Measurements from ENCODE around the gene EXOC4.

Gene EXOC4

DNA sequence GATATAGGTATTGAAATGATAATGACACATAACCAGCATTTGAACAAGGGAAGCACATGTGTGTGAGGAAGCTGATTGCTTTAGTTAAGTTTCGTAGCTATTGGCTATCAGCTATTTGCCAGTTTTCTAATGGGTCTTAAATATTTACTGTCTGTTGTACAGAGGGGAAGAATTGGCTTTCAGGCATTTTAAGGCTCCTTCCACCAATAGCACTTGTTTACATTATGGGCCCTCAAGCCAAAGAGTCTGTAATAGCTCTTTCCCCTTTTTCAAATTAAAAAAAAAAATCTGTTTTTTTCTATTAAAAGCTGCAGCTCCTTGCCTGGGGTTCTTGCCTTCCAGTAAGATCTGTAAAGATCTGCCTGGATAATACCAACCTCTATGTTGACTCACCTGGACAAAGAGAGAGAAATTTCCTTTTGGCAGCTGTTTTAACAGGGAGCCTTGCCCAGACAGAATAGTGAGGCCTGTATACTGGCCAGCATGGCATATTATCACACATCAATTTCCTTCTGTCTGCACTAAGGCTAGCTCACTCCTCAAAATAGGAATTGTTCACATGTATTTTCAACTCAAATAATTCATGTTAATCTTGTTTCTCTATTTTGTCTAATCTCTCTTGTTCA is 769.5 kb downstream of the EXOC4 start:
- Mint-ChIP-seq H3K9me3 (no peaks in the 10 kb centered on the region), H3K27me3 (no peaks in the 10 kb centered on the region), H3K4me1 (no peaks in the 10 kb centered on the region), H3K27ac (no peak overlapping the region), H3K4me3 (no peak overlapping the region), H3K36me3 (peaks cover 6 to 24% of the 10 kb centered on the region in 2 donors)
- DNase-seq = no peak
- no peak for ATAC-seq (replicated peaks)

DNA sequence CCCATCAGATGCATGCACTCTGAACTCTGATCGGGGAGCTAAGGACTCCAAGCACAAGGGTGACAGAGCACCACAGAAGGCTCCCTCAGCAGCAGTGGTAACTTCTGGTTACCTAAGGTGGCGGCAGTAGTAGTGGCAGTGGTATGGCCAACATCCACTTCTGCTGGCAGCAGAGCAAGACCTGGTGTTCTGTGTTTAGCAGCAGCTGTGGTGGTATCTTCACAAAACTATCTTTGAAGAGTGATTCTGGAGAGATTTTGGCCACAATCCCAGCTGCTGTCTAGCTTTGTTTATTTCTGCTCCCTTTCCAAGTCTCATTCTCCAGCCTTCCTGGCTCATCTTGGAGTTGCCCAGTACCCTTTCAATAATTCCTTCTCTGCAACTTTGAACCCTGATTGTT is 771.9 kb downstream of the EXOC4 start:
- ATAC-seq (replicated peaks) (no peak), DNase-seq (no peak)
- H3K27me3 Mint-ChIP-seq = no peaks in the 10 kb centered on the region
- no peak overlapping the region for H3K4me3 Mint-ChIP-seq
- H3K4me1 Mint-ChIP-seq = no peaks in the 10 kb centered on the region
- peaks cover 11 to 30% of the 10 kb centered on the region in 2 donors for H3K36me3 Mint-ChIP-seq
- no peak overlapping the region for H3K27ac Mint-ChIP-seq
- H3K9me3 Mint-ChIP-seq = no peaks in the 10 kb centered on the region

DNA sequence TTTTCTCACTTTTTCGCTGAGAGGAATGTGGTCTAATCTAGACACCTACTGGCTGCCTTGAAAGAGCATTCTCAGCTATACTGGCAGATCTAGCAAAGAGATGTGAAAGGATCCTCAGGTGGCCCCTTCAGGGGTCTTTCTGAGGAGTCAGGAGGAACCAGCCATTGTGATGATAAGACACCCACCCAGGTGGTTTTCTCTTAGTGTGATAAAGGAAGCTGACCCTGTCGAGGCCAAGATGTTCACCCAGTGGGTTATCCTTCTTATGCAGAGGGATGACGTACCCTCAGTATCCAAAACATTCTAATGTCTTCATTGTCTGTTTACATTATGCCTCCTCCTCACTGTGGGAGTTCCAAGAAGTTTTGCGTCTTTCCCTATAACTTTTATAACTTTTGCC is 776.0 kb downstream of the EXOC4 start:
- H3K27ac Mint-ChIP-seq = no peak overlapping the region
- H3K4me3 Mint-ChIP-seq = no peak overlapping the region
- H3K9me3 Mint-ChIP-seq = no peaks in the 10 kb centered on the region
- no peaks in the 10 kb centered on the region for H3K4me1 Mint-ChIP-seq
- no peaks in the 10 kb centered on the region for H3K27me3 Mint-ChIP-seq
- no peak for ATAC-seq (replicated peaks)
- no peak for DNase-seq
- peaks cover 14 to 25% of the 10 kb centered on the region in 2 donors for H3K36me3 Mint-ChIP-seq

DNA sequence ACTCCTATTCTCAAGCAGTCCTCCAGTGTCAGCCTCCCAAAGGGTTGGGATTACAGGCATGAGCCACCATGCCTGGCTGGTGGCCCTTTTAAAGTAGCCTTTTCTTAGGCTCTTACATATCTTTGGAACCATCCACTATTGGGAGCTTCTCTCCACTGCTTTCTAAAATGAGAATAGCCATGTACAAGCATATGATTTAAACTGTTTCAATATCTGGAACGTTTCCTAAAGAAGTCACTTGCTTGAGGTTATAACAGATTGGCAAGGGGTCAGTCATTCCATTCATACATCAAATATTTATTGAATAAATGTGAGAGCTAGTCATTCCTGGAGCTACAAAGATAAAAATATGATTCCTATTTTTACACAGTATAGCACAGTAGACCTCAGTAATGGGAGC is 776.9 kb downstream of the EXOC4 start:
- H3K4me1 Mint-ChIP-seq = no peaks in the 10 kb centered on the region
- no peaks in the 10 kb centered on the region for H3K9me3 Mint-ChIP-seq
- no peak overlapping the region for H3K4me3 Mint-ChIP-seq
- H3K36me3 Mint-ChIP-seq = peaks cover 14 to 23% of the 10 kb centered on the region in 2 donors
- DNase-seq = no peak
- no peak for ATAC-seq (replicated peaks)
- H3K27me3 Mint-ChIP-seq = no peaks in the 10 kb centered on the region
- H3K27ac Mint-ChIP-seq = no peak overlapping the region

DNA sequence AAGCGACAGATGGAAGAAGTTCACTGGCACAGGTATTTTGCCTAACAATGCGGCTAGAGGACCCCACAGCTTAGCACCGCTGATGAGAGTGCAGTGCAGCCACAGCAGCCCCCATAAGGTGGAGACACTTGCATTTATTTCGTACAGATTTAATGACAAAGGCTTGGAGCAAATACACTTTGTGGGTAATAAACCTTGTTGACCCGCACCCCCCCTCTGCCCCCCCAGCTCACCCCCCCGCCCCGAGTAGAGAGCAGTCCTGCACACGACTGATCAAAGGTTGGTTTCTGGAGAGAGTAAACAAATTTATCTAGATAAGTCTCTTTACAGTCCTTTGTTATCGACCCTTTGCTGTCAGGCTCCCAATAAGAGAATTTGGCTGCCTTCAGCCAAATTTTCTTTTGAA is 777.6 kb downstream of the EXOC4 start:
- Mint-ChIP-seq H3K4me1 (no peaks in the 10 kb centered on the region), H3K4me3 (no peak overlapping the region), H3K9me3 (no peaks in the 10 kb centered on the region), H3K27ac (no peak overlapping the region), H3K27me3 (no peaks in the 10 kb centered on the region), H3K36me3 (peaks cover 14 to 23% of the 10 kb centered on the region in 2 donors)
- ATAC-seq (replicated peaks) = no peak
- DNase-seq = no peak

DNA sequence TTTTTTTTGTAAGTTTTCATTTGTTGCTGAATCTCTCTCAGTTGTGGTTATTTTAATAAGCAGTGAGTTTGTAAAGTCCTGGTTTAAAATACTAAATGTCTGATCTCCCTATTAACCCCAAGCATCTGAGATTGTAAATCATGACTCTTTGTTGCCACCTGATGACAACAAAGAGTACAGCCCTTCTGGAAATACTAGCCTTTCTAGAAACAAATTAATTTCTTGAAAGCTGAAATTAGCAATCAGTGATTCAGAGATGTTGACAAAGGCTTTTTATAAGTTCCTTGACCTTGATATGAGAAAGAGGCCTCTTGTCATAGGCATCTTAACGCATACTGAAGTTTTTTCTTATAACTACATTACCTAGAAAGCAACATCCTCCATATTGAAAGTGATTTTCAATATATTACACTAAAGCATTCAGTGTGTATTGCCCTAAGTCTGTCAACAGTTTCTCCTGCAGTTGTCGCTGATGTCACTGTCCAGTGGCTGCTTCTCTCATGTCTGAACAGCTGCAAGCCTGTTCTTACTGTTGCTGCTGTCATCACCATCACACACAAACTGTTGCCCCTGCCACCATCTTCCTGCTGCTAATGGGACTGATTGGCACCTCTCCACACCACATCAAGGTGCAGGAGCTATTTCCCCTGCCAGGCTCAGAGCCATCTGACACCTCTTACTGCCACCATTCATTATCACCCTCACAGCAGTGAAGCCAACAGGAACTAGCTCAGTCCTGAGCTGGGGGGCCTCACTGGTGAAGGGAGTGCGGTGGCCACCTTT is 779.1 kb downstream of the EXOC4 start:
- H3K4me3 Mint-ChIP-seq = no peak overlapping the region
- no peaks in the 10 kb centered on the region for H3K4me1 Mint-ChIP-seq
- H3K9me3 Mint-ChIP-seq = no peaks in the 10 kb centered on the region
- H3K27me3 Mint-ChIP-seq = no peaks in the 10 kb centered on the region
- DNase-seq = no peak
- ATAC-seq (replicated peaks) = no peak
- H3K36me3 Mint-ChIP-seq = peaks cover 12 to 17% of the 10 kb centered on the region in 2 donors
- H3K27ac Mint-ChIP-seq = no peak overlapping the region

DNA sequence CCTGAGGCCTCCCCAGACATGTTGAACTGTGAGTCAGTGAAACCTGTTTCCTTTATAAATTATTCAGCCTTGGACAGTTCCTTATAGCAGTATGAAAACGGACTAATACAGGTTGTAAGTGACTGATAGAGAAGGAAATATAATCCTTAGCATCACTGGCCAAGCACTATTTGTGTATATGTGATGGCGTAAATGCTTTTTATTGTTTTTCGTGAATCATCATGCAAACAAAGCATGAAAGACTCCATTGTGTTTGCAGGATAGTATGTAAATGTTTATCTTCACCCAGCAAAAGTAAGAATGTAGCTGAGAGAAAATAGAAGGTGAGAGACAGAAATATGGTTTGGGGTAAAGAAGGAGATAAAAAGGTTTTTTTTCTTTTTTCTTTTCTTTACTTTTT is 781.8 kb downstream of the EXOC4 start:
- DNase-seq (no peak), ATAC-seq (replicated peaks) (no peak)
- H3K27ac Mint-ChIP-seq = no peak overlapping the region
- no peaks in the 10 kb centered on the region for H3K9me3 Mint-ChIP-seq
- no peaks in the 10 kb centered on the region for H3K27me3 Mint-ChIP-seq
- H3K4me3 Mint-ChIP-seq = no peak overlapping the region
- peaks cover 6 to 10% of the 10 kb centered on the region in 2 donors for H3K36me3 Mint-ChIP-seq
- no peaks in the 10 kb centered on the region for H3K4me1 Mint-ChIP-seq

DNA sequence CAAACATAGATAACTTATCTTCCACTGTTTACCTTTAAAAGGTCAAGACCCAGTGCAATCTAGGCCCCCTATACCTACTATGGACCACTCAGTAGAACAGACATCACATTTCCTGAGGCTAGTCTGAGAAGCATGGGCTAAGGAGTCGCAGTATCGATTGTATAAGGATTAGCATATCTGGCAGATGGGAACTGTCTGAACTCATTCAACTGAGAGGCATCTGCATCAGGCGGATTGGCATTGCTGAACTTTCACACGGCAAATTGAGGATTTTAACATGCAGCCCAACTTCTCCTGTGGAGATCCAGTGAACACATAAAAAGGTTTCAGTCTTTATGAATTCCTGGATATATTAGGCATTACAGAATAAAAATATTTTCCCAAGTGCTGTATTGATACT is 785.1 kb downstream of the EXOC4 start:
- Mint-ChIP-seq H3K4me1 (no peaks in the 10 kb centered on the region), H3K4me3 (no peak overlapping the region), H3K27ac (no peak overlapping the region), H3K27me3 (no peaks in the 10 kb centered on the region), H3K9me3 (no peaks in the 10 kb centered on the region), H3K36me3 (peaks cover 3 to 6% of the 10 kb centered on the region in 2 donors)
- DNase-seq (no peak), ATAC-seq (replicated peaks) (no peak)

DNA sequence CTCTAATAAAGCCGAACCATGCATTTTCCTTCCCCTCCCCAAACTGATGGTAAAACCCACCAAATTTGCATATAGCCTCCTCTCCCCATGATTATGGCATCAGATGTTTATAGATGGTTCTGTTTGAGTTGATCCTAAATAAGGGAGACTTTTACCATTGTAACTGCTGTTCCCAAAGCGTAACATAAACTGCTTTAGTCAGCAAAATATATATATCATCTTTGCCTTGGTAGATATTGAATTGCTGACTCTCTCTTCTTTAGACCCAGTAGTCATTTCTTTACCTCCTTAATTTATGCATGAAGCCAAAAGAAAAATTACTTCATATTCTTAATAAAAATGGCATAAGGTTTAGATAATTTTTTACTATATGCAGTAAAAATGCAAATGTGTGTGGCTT is 788.1 kb downstream of the EXOC4 start:
- H3K27ac Mint-ChIP-seq = no peak overlapping the region

DNA sequence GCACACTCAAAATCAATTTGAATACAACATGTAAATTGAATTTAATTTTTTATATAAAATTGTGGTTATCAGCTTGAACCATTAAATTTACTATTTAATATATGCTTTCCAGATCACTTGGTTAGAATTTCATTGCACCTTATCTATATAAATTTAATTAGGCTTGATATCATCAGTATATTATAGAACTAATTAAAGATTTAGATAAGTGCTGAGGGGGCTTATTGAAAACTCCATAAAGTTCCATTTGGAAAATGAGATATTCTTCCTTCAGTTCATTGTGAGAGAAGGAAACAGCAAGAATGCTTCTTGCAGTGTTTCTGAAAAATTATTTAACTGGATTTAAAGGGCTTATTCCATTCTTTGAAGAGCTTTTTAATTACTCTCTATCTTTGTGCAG is 788.6 kb downstream of the EXOC4 start:
- no peaks in the 10 kb centered on the region for H3K27me3 Mint-ChIP-seq
- DNase-seq = no peak
- ATAC-seq (replicated peaks) = no peak
- H3K4me1 Mint-ChIP-seq = peaks cover 4 to 6% of the 10 kb centered on the region in 2 donors
- no peak overlapping the region for H3K27ac Mint-ChIP-seq
- no peak overlapping the region for H3K4me3 Mint-ChIP-seq
- H3K36me3 Mint-ChIP-seq = peaks cover 9 to 23% of the 10 kb centered on the region in 2 donors
- no peaks in the 10 kb centered on the region for H3K9me3 Mint-ChIP-seq

More for the DNA sequence above, 788.1 kb downstream of the EXOC4 start:
- Mint-ChIP-seq H3K4me3 (no peak overlapping the region), H3K27me3 (no peaks in the 10 kb centered on the region), H3K4me1 (peaks cover 4 to 6% of the 10 kb centered on the region in 2 donors), H3K9me3 (no peaks in the 10 kb centered on the region), H3K36me3 (peaks cover 9 to 22% of the 10 kb centered on the region in 2 donors)
- no peak for DNase-seq
- no peak for ATAC-seq (replicated peaks)

DNA sequence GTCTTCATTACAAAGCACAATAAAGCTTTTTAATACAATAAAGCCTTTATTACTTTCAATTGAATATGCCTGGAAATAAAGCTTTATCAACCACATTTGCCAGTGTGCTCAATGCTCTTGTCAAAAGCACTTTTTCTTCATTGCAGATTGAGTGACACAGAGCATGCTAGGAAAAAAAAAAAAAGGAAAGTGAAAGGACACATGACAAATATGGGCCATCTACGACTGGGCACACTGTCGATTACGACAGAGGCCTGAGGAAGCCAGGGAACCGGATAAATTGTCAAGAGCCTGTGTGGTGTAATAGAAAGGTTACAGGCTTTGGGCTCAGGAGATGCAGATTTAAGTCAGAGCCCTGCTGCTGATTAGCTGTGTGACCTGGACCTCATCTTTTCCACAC is 789.4 kb downstream of the EXOC4 start:
- no peak for ATAC-seq (replicated peaks)
- Mint-ChIP-seq H3K27me3 (no peaks in the 10 kb centered on the region), H3K27ac (no peak overlapping the region), H3K4me1 (peaks cover 4 to 6% of the 10 kb centered on the region in 2 donors), H3K9me3 (no peaks in the 10 kb centered on the region), H3K4me3 (no peak overlapping the region), H3K36me3 (peaks cover 6 to 24% of the 10 kb centered on the region in 2 donors)
- no peak for DNase-seq

DNA sequence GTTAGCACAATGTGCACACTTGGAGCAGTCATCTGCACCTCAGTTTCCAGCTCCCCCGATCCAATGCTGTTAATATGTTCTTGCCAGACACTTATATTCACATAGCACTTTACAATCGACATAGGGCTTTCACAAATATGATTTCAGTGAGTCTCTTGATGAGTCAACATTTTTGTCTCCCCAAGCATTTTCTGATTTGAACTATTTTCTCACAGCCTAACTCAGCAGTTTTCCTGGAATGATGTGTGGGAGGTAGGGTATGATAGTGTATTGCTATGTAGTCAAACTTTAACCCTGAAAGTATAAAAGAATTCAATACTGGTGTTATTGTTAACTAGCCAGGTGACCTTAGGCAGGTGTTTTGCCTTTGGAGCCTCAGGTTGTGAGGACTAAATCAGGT is 791.8 kb downstream of the EXOC4 start:
- Mint-ChIP-seq H3K4me3 (no peak overlapping the region), H3K9me3 (no peaks in the 10 kb centered on the region), H3K27me3 (no peaks in the 10 kb centered on the region), H3K36me3 (peaks cover 9 to 31% of the 10 kb centered on the region in 2 donors), H3K27ac (no peak overlapping the region), H3K4me1 (peaks cover 4 to 6% of the 10 kb centered on the region in 2 donors)
- ATAC-seq (replicated peaks) (no peak), DNase-seq (no peak)

DNA sequence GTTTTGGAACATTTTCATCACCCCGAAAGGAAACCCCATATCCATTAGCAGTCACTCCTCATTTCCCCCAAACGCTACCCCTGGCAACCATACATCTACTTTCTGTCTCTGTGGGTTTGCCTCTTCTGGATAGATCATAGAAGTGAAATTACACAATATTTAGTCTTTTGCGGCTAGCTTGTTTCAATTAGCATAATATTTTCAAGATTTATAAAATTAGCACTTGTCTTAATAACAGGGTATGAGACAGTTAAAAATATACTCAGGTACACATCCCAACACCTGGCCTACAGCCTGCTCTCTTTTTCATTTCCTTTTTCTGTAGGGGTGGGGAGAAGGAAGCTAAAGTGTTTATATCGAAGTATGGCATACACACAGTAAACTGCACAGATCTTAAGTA is 792.8 kb downstream of the EXOC4 start:
- no peaks in the 10 kb centered on the region for H3K27me3 Mint-ChIP-seq
- H3K4me3 Mint-ChIP-seq = no peak overlapping the region
- ATAC-seq (replicated peaks) (no peak), DNase-seq (no peak)
- H3K27ac Mint-ChIP-seq = no peak overlapping the region
- peaks cover 10 to 32% of the 10 kb centered on the region in 2 donors for H3K36me3 Mint-ChIP-seq
- H3K4me1 Mint-ChIP-seq = peaks cover 4 to 6% of the 10 kb centered on the region in 2 donors
- H3K9me3 Mint-ChIP-seq = peaks cover 0 to under 1% of the 10 kb centered on the region in 2 donors

DNA sequence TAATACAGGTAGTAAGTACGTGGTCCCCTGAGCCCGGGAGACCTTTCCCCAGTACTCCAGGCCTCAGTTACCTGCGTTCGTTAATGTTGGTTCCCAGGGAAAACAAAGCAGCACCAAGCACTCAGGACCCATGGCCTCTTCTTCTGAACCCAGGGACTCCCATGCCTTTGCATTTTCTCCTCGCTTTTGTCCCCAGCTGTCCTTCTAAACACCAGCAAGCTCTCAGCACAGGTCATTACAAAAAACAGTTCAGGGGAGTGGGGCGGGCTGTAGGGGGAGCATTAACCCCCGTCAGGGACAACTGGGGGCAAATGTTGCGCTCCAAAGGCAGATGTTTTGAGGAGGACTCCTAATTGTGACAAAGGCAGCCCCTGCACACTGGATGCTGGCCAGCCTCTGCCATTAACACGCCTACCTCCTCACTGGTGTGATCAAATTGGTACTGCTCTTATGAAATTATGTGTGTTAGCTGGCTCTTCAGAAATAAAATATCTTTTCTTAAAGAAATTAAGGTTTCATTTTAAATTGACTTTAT is 793.8 kb downstream of the EXOC4 start:
- Mint-ChIP-seq H3K4me1 (peaks cover 4 to 6% of the 10 kb centered on the region in 2 donors), H3K9me3 (peaks cover 0 to 2% of the 10 kb centered on the region in 2 donors), H3K27me3 (no peaks in the 10 kb centered on the region), H3K36me3 (peaks cover 11 to 37% of the 10 kb centered on the region in 2 donors), H3K4me3 (no peak overlapping the region), H3K27ac (no peak overlapping the region)
- no peak for ATAC-seq (replicated peaks)
- DNase-seq = no peak

DNA sequence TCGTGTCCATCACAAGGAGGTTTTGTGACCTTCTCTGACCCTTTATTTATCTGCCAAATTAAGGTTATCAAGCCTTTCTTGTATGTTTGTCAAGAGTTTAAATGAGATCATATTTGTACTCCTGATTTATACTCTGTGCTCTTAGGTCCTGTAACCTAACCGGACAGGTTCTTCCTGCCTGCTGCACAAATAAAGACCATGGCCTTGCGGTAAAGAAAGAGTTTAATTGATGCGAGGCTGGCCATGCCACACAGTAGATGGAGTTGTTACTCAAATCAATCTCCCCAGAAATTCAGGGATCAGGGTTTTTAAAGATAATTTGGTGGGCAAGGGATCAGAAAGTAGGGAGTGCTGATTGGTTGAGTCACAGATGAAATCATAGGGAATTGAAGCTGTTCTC is 794.8 kb downstream of the EXOC4 start:
- Mint-ChIP-seq H3K4me1 (peaks cover 4 to 6% of the 10 kb centered on the region in 2 donors), H3K9me3 (peaks cover 0 to 2% of the 10 kb centered on the region in 2 donors), H3K27me3 (no peaks in the 10 kb centered on the region), H3K27ac (no peak overlapping the region), H3K36me3 (peaks cover 13 to 37% of the 10 kb centered on the region in 2 donors), H3K4me3 (no peak overlapping the region)
- DNase-seq (no peak), ATAC-seq (replicated peaks) (no peak)

Data from stimulated activated naive B cell treated with anti-CD40 and anti-IgM and Interleukin-4, amounts not matched to agents 10 μg/mL and 1 μg/mL and 100 μg/mL, for 72 hours (primary cell).